SK-N-SH treated with all-trans-retinoic acid at 6 μM for 48 hours (cell line): Measurements from ENCODE around the gene NF1.

Experiments used
- ZFP30 ChIP-seq: fragments of 450-650 bp; formaldehyde crosslinking; IDR thresholded peaks from 2 replicates; pipeline ENCODE4 v1.5.0; 2022; ENCODE audit warnings: mild to moderate bottlenecking, moderate library complexity
- TF ChIP-seq, protein P1 (sequence below): fragments of 250-450 bp; sonication (Bioruptor Pico); IDR thresholded peaks from 2 replicates; pipeline ENCODE4 v1.5.1; 2020; ENCODE audit warnings: low read depth, mild to moderate bottlenecking, moderate library complexity

- TF ChIP-seq, protein P1, sequence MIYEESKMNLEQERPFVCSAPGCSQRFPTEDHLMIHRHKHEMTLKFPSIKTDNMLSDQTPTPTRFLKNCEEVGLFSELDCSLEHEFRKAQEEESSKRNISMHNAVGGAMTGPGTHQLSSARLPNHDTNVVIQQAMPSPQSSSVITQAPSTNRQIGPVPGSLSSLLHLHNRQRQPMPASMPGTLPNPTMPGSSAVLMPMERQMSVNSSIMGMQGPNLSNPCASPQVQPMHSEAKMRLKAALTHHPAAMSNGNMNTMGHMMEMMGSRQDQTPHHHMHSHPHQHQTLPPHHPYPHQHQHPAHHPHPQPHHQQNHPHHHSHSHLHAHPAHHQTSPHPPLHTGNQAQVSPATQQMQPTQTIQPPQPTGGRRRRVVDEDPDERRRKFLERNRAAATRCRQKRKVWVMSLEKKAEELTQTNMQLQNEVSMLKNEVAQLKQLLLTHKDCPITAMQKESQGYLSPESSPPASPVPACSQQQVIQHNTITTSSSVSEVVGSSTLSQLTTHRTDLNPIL (CRISPR knock-in tag), result no peak
- TF ChIP-seq ZFP30 (CRISPR knock-in tag), result no peak
Observed at GRCh38 chr17:31328160-31328535, 233.4 kb downstream of the NF1 start.
